Transverse colon (tissue), 4 donors: ENCODE results near the gene IPO5. TPM values are rescaled to one million over a fixed set of nuclear protein-coding genes. Genes with fewer than 3 reads are reported as not detected.

Source experiments
- DNase-seq: peaks from one replicate; pipeline ENCODE4 v3.0.0-alpha.2; 2019
- H3K27ac ChIP-seq, 4 donors: fragments of 200-600 bp; sonication (generic); 2 replicates each; pipeline ENCODE4 v1.5.1; 2016 to 2018; ENCODE audit warnings: inconsistent platforms in 4 of 4
- H3K27me3 ChIP-seq: fragments of 200-600 bp; sonication (generic); 2 replicates; pipeline ENCODE4 v1.5.1; 2017; ENCODE audit warnings: inconsistent platforms
- H3K36me3 ChIP-seq, 4 donors: fragments of 200-600 bp; sonication (generic); 2 replicates each; pipeline ENCODE4 v1.5.1; 2017 to 2019; ENCODE audit warnings: inconsistent platforms in 4 of 4
- H3K4me1 ChIP-seq, 4 donors: fragments of 200-600 bp; sonication (generic); 2 replicates each; pipeline ENCODE4 v1.5.1; 2017 to 2020; ENCODE audit warnings: inconsistent platforms in 4 of 4
- H3K4me3 ChIP-seq, 4 donors: fragments of 200-600 bp; sonication (generic); 1 replicate in 1 of 4; 2 replicates in 3 of 4; pipeline versions ENCODE4 v1.5.1 to v1.6.1; 2017 to 2019; ENCODE audit warnings: inconsistent platforms in 4 of 4
- H3K9me3 ChIP-seq, 2 donors: fragments of 200-600 bp; sonication (generic); 2 replicates each; pipeline ENCODE4 v1.5.1; 2017 to 2019; ENCODE audit warnings: inconsistent platforms in 2 of 2
- EP300 ChIP-seq: sonication (generic); formaldehyde crosslinking; IDR thresholded peaks from one replicate; pipeline ENCODE4 v1.6.1; 2017; ENCODE audit warnings: antibody characterized with exemption, low read depth
- POLR2A ChIP-seq: fragments of 450-650 bp; IDR thresholded peaks from one replicate; pipeline ENCODE4 v1.6.1; 2016; ENCODE audit warnings: antibody characterized with exemption, mild to moderate bottlenecking, moderate library complexity
- POLR2AphosphoS5 ChIP-seq, 3 donors: sonication (generic); formaldehyde crosslinking; IDR thresholded peaks; one replicate each; pipeline ENCODE4 v1.6.1; 2016; ENCODE audit warnings: antibody characterized with exemption in 3 of 3
- WGBS, 2 donors: methylation state at CpG; one replicate each; pipeline ENCODE4 v1.1.5; 2018; ENCODE audit warnings: low coverage in 1 of 2; 5-methylcytosine and 5-hydroxymethylcytosine counted together
- in situ Hi-C, 4 donors: fragments of 200-750 bp; cut with MboI; loops; one replicate each; pipeline versions ENCODE4 v1.15.0 to v1.15.1; 2017; ENCODE audit warnings: low sequenced_read_pairs in 3 of 4, low pct_ligation_motif_present in 1 of 4, low pct_unique_long_range_greater_than_20kb in 1 of 4
- intact Hi-C: fragments of 100-400 bp; cut with DNase I; formaldehyde crosslinking; loops from one replicate; pipeline ENCODE4 v1.15.1; 2023; ENCODE audit warnings: low total_unique reads
- total RNA-seq, 4 donors: library from RNA; depleted of rRNA; stranded (reverse); fragments of >200 nt; gene quantifications; one replicate each; pipeline ENCODE4 v1.1.0, GENCODE V29; 2016
- TF ChIP-seq, protein P1 (sequence below), 5 experiments: fragments of 200-600 bp in 3 of 5; fragments of 450-650 bp in 2 of 5; sonication (generic) in 3 of 5; IDR thresholded peaks; 1 replicate in 2 of 5; 2 replicates in 3 of 5; pipeline ENCODE4 v1.5.1; 2016 to 2017; ENCODE audit warnings: antibody characterized with exemption in 5 of 5, inconsistent platforms in 3 of 5, mild to moderate bottlenecking in 2 of 5, moderate library complexity in 1 of 5

IPO5 gene
- total RNA-seq, 4 donors from 2014 or later = 18.3 to 114 (median 51.9) TPM

DNA sequence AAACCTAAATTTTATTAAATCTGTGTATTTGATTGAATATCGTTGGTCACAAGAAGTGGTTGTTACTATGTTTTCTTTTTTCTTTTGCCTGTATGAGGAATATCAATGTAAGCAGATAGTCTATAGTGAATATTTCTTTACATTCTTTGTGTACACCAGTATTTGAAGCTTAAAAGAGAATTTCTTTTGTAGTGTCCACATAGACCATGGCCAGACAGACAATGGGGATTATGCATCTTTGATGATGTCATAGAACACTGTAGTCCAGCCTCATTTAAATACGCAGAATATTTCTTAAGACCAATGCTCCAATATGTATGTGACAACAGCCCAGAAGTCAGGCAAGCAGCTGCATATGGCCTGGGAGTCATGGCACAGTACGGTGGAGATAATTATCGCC, 64.8 kb downstream of the IPO5 start:
- Histone ChIP-seq H3K9me3 (no peaks in the 10 kb centered on the region), H3K27me3 (no peaks in the 10 kb centered on the region), H3K4me1 (no peaks in the 10 kb centered on the region), H3K4me3 (no peak overlapping the region), H3K36me3 (peaks cover 0 to 79% (median 17%) of the 10 kb centered on the region in 4 donors), H3K27ac (no peak overlapping the region)
- WGBS, 2 donors = 95 to 96% methylated on average over 3 to 4 of the region's 4 CpGs
- DNase-seq = no peak
- no peak for TF ChIP-seq EP300
- TF ChIP-seq, protein P1, sequence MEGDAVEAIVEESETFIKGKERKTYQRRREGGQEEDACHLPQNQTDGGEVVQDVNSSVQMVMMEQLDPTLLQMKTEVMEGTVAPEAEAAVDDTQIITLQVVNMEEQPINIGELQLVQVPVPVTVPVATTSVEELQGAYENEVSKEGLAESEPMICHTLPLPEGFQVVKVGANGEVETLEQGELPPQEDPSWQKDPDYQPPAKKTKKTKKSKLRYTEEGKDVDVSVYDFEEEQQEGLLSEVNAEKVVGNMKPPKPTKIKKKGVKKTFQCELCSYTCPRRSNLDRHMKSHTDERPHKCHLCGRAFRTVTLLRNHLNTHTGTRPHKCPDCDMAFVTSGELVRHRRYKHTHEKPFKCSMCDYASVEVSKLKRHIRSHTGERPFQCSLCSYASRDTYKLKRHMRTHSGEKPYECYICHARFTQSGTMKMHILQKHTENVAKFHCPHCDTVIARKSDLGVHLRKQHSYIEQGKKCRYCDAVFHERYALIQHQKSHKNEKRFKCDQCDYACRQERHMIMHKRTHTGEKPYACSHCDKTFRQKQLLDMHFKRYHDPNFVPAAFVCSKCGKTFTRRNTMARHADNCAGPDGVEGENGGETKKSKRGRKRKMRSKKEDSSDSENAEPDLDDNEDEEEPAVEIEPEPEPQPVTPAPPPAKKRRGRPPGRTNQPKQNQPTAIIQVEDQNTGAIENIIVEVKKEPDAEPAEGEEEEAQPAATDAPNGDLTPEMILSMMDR (IDR thresholded peaks at IDR 0.05) = no peak
- TF ChIP-seq POLR2AphosphoS5 (IDR thresholded peaks at IDR 0.05) = no peak
- TF ChIP-seq POLR2A = no peak
- in situ Hi-C loops (no loop called here), intact Hi-C loops (no loop called here)

DNA sequence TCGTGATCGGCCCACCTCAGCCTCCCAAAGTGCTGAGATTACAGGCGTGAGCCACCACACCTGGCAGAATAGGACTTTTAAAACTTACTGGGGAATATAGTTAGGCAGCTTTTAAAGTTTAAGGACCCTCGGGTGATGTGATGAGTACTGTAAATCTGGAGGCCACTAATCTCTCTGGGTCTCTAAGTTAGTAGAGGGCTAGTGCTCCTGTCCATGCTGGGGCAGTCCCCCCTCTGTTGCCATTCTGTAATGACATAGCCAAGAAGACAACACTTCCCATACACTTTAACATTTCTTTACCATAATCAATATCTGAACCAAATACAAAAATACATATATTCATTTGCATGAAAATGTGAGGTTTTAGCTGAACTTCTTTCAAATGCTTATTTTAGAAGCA, 65.7 kb downstream of the IPO5 start:
- in situ Hi-C loops = no loop called here
- DNase-seq = no peak
- no peak overlapping the region for H3K4me3 ChIP-seq
- intact Hi-C loops = no loop called here
- no peaks in the 10 kb centered on the region for H3K27me3 ChIP-seq
- H3K4me1 ChIP-seq = no peaks in the 10 kb centered on the region
- no peak overlapping the region for H3K27ac ChIP-seq
- H3K36me3 ChIP-seq = peaks cover 0 to 70% (median 13%) of the 10 kb centered on the region in 4 donors
- 89 to 97% methylated on average over 4 of the region's 4 CpGs for WGBS, 2 donors
- TF ChIP-seq, protein P1 (IDR thresholded peaks at IDR 0.05) = no peak
- no peak for TF ChIP-seq EP300
- TF ChIP-seq POLR2AphosphoS5 (IDR thresholded peaks at IDR 0.05) = no peak
- TF ChIP-seq POLR2A = no peak
- no peaks in the 10 kb centered on the region for H3K9me3 ChIP-seq

DNA sequence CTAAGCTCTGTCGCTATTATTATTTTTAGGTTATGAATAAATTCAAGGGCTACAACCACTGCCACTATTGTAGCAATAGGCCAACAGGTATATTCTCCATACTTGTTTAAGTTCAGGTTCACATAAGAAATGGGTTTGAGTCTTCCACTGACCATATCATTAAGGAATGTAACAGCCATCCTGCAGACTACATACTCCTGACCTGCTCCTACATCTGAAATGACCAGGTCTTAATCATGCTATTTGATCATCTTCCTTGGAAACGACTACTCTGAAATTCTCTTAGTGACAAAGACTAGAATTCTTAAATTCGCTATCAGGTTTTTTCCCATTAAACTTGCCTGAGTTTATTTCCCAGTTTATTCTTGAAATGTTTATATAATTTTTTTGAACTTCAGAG, 66.8 kb downstream of the IPO5 start:
- WGBS, 2 donors = 95 to 96% methylated on average over 3 of the region's 3 CpGs
- no peak for DNase-seq
- intact Hi-C loops (no loop called here), in situ Hi-C loops (no loop called here)
- no peak overlapping the region for H3K4me3 ChIP-seq
- no peaks in the 10 kb centered on the region for H3K27me3 ChIP-seq
- no peaks in the 10 kb centered on the region for H3K9me3 ChIP-seq
- no peaks in the 10 kb centered on the region for H3K4me1 ChIP-seq
- no peak overlapping the region for H3K27ac ChIP-seq
- TF ChIP-seq POLR2AphosphoS5 (IDR thresholded peaks at IDR 0.05) (no peak), POLR2A (no peak), EP300 (no peak)
- TF ChIP-seq, protein P1 (IDR thresholded peaks at IDR 0.05) = no peak
- peaks cover 0 to 66% (median 12%) of the 10 kb centered on the region in 4 donors for H3K36me3 ChIP-seq

DNA sequence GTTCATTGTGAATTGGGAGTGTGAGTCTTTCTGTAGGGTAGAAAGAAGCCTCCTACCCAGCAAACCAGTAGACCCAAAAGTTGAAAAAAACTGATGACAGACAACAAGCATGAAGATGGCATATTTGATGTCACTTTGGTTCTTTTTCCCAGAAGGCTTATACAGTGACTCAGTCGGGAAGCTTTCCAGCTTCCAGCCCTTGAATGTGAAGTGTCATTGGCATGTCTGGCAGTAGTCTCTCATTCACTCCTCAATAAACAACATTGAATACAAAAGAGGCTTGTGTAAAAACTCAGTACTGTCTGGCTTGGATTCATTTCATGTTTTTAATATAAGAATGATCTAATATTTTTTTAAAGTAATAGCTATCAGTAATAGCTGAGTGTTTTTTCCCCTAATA, 68.7 kb downstream of the IPO5 start:
- Histone ChIP-seq H3K4me1 (no peaks in the 10 kb centered on the region), H3K27me3 (no peaks in the 10 kb centered on the region), H3K36me3 (peaks cover 0 to 53% (median 8%) of the 10 kb centered on the region in 4 donors), H3K9me3 (no peaks in the 10 kb centered on the region), H3K4me3 (no peak overlapping the region), H3K27ac (no peak overlapping the region)
- in situ Hi-C loops (no loop called here), intact Hi-C loops (no loop called here)
- no peak for TF ChIP-seq POLR2AphosphoS5 (IDR thresholded peaks at IDR 0.05)
- TF ChIP-seq, protein P1 (IDR thresholded peaks at IDR 0.05) = no peak
- no peak for TF ChIP-seq EP300
- no peak for TF ChIP-seq POLR2A
- 43 to 60% methylated on average over 1 of the region's 1 CpG for WGBS, 2 donors
- no peak for DNase-seq
